ENCODE data around the gene PTX4. TPM values are rescaled to one million over a fixed set of nuclear protein-coding genes. Genes with fewer than 3 reads are reported as not detected.
"Not testable (repeated sequence)": the region's sequence is repeated elsewhere in the genome, so short reads cannot be mapped to it uniquely, and the experiment has no call there.

The PTX4 gene
- total and polyA plus RNA-seq, 5 donors from 2014 or later, result not detected

- peaks cover 12% of the 10 kb centered on the region for H3K27me3 Mint-ChIP-seq
- ATAC-seq (ENCODE audit: low read depth in 2 of 2); H3K27me3 ChIP-seq (ENCODE audit: control insufficient read depth, insufficient read depth, low read length); H3K36me3 Mint-ChIP-seq; H3K4me3 Mint-ChIP-seq; H3K4me3 ChIP-seq (ENCODE audit: low read depth, low read length); H3K9me3 Mint-ChIP-seq; H3K27ac ChIP-seq (ENCODE audit: insufficient read depth, low read length, poor library complexity, severe bottlenecking); H3K36me3 ChIP-seq (ENCODE audit: control insufficient read depth, insufficient read depth, low read length); H3K9me3 ChIP-seq (ENCODE audit: control insufficient read depth in 2 of 2, low read length in 2 of 2); DNase-seq: not testable (repeated sequence)
- H3K4me1 ChIP-seq (ENCODE audit: control insufficient read depth, insufficient read depth, low read length, poor library complexity, severe bottlenecking), result peaks cover 17% of the 10 kb centered on the region
- peaks cover 0 to 11% (median 3%) of the 10 kb centered on the region in 4 donors for H3K4me1 Mint-ChIP-seq
- peak overlapping the region in 1 of 3 donors; percentile 49 for H3K27ac Mint-ChIP-seq
Measured at GRCh38 chr16:1478937-1479336, 9.8 kb downstream of the PTX4 start.

- H3K27ac ChIP-seq (ENCODE audit: insufficient read depth, low read length, poor library complexity, severe bottlenecking), result no peak overlapping the region
- peaks cover 0 to 26% (median 12%) of the 10 kb centered on the region in 4 donors for H3K4me1 Mint-ChIP-seq
- peaks cover 20% of the 10 kb centered on the region for H3K4me1 ChIP-seq (ENCODE audit: control insufficient read depth, insufficient read depth, low read length, poor library complexity, severe bottlenecking)
- H3K9me3 ChIP-seq (ENCODE audit: control insufficient read depth in 2 of 2, low read length in 2 of 2), result no peaks in the 10 kb centered on the region
- H3K4me3 ChIP-seq (ENCODE audit: low read depth, low read length), result no peak overlapping the region
- H3K9me3 Mint-ChIP-seq, result peaks cover 0 to 1% (median 0%) of the 10 kb centered on the region in 7 donors
- DNase-seq, result no peak
- H3K27me3 ChIP-seq (ENCODE audit: control insufficient read depth, insufficient read depth, low read length), result no peaks in the 10 kb centered on the region
- H3K36me3 ChIP-seq (ENCODE audit: control insufficient read depth, insufficient read depth, low read length), result no peaks in the 10 kb centered on the region
- ATAC-seq (ENCODE audit: low read depth in 2 of 2), result no peak
- peak overlapping the region in 3 of 4 donors; percentile 22 to 47 (median 43) for H3K4me3 Mint-ChIP-seq
- peaks cover 3% of the 10 kb centered on the region for H3K36me3 Mint-ChIP-seq
- H3K27ac Mint-ChIP-seq, result no peak overlapping the region
- peaks cover 8% of the 10 kb centered on the region for H3K27me3 Mint-ChIP-seq
Measured at GRCh38 chr16:1477033-1477432, 11.7 kb downstream of the PTX4 start.

- Histone ChIP-seq H3K36me3 (ENCODE audit: control insufficient read depth, insufficient read depth, low read length) (no peaks in the 10 kb centered on the region), H3K4me1 (ENCODE audit: control insufficient read depth, insufficient read depth, low read length, poor library complexity, severe bottlenecking) (peaks cover 20% of the 10 kb centered on the region), H3K9me3 (ENCODE audit: control insufficient read depth in 2 of 2, low read length in 2 of 2) (no peaks in the 10 kb centered on the region), H3K27ac (ENCODE audit: insufficient read depth, low read length, poor library complexity, severe bottlenecking) (peak overlapping the region; percentile 89), H3K27me3 (ENCODE audit: control insufficient read depth, insufficient read depth, low read length) (no peaks in the 10 kb centered on the region), H3K4me3 (ENCODE audit: low read depth, low read length) (peak overlapping the region; percentile 55)
- H3K4me3 Mint-ChIP-seq, result peak overlapping the region; percentile 66 to 88 (median 84)
- DNase-seq (no peak), ATAC-seq (ENCODE audit: low read depth in 2 of 2) (no peak)
- H3K4me1 Mint-ChIP-seq, result peaks cover 0 to 40% (median 16%) of the 10 kb centered on the region in 4 donors
- H3K27ac Mint-ChIP-seq, result peak overlapping the region; percentile 84 to 89 (median 86)
- H3K9me3 Mint-ChIP-seq, result peaks cover 0 to 1% (median 0%) of the 10 kb centered on the region in 7 donors
- no peaks in the 10 kb centered on the region for H3K27me3 Mint-ChIP-seq
- peaks cover 3% of the 10 kb centered on the region for H3K36me3 Mint-ChIP-seq
Measured at GRCh38 chr16:1475552-1476114, 13.1 kb downstream of the PTX4 start.

GRCh38 chr16:1474796-1475551 lies 13.8 kb downstream of the PTX4 start, which contains the start of gene CLCN7:
Gene CLCN7 (minus strand): TSS chr16:1475028. CDS start chr16:1474974, 54 bp downstream.
- Mint-ChIP-seq H3K4me3 (peak within 1 kb of the TSS; percentile 84 to 90 (median 86)), H3K27ac (peak within 1 kb of the TSS; percentile 84 to 89 (median 86)), H3K4me1 (peaks cover 0 to 44% (median 16%) of the 10 kb centered on the region in 4 donors), H3K9me3 (peaks cover 0 to 1% (median 0%) of the 10 kb centered on the region in 7 donors), H3K27me3 (no peaks in the 10 kb centered on the region), H3K36me3 (peaks cover 3% of the 10 kb centered on the region)
- no peaks in the 10 kb centered on the region for H3K9me3 ChIP-seq (ENCODE audit: control insufficient read depth in 2 of 2, low read length in 2 of 2)
- no peaks in the 10 kb centered on the region for H3K27me3 ChIP-seq (ENCODE audit: control insufficient read depth, insufficient read depth, low read length)
- peak; percentile 88 to 92 for ATAC-seq (ENCODE audit: low read depth in 2 of 2)
- H3K4me3 ChIP-seq (ENCODE audit: low read depth, low read length), result peak within 1 kb of the TSS; percentile 79
- peak; percentile 82 to 92 (median 86) for DNase-seq
- H3K4me1 ChIP-seq (ENCODE audit: control insufficient read depth, insufficient read depth, low read length, poor library complexity, severe bottlenecking), result peaks cover 20% of the 10 kb centered on the region
- no peaks in the 10 kb centered on the region for H3K36me3 ChIP-seq (ENCODE audit: control insufficient read depth, insufficient read depth, low read length)
- H3K27ac ChIP-seq (ENCODE audit: insufficient read depth, low read length, poor library complexity, severe bottlenecking), result peak within 1 kb of the TSS; percentile 89

GRCh38 chr16:1474082-1474795 lies 14.5 kb downstream of the PTX4 start:
- H3K27ac ChIP-seq (ENCODE audit: insufficient read depth, low read length, poor library complexity, severe bottlenecking), result peak overlapping the region; percentile 89
- Mint-ChIP-seq H3K9me3 (peaks cover 0 to 1% (median 0%) of the 10 kb centered on the region in 7 donors), H3K27ac (peak overlapping the region in 2 of 3 donors; percentile 11 to 20), H3K4me3 (peak overlapping the region; percentile 80 to 90 (median 84)), H3K36me3 (peaks cover 3% of the 10 kb centered on the region), H3K4me1 (peaks cover 0 to 50% (median 20%) of the 10 kb centered on the region in 4 donors), H3K27me3 (no peaks in the 10 kb centered on the region)
- H3K36me3 ChIP-seq (ENCODE audit: control insufficient read depth, insufficient read depth, low read length), result no peaks in the 10 kb centered on the region
- no peaks in the 10 kb centered on the region for H3K27me3 ChIP-seq (ENCODE audit: control insufficient read depth, insufficient read depth, low read length)
- H3K9me3 ChIP-seq (ENCODE audit: control insufficient read depth in 2 of 2, low read length in 2 of 2), result no peaks in the 10 kb centered on the region
- ATAC-seq (ENCODE audit: low read depth in 2 of 2), result peak; percentile 2 to 4
- H3K4me3 ChIP-seq (ENCODE audit: low read depth, low read length), result peak overlapping the region; percentile 79
- H3K4me1 ChIP-seq (ENCODE audit: control insufficient read depth, insufficient read depth, low read length, poor library complexity, severe bottlenecking), result peaks cover 20% of the 10 kb centered on the region
- DNase-seq, result no peak

- Mint-ChIP-seq H3K27me3 (no peaks in the 10 kb centered on the region), H3K4me1 (peaks cover 0 to 53% (median 20%) of the 10 kb centered on the region in 4 donors), H3K9me3 (peaks cover 0 to 1% (median 0%) of the 10 kb centered on the region in 7 donors), H3K27ac (peak overlapping the region in 2 of 3 donors; percentile 17 to 76), H3K4me3 (peak overlapping the region; percentile 47 to 90 (median 86)), H3K36me3 (peaks cover 3% of the 10 kb centered on the region)
- Histone ChIP-seq H3K27me3 (ENCODE audit: control insufficient read depth, insufficient read depth, low read length) (no peaks in the 10 kb centered on the region), H3K9me3 (ENCODE audit: control insufficient read depth in 2 of 2, low read length in 2 of 2) (no peaks in the 10 kb centered on the region), H3K36me3 (ENCODE audit: control insufficient read depth, insufficient read depth, low read length) (no peaks in the 10 kb centered on the region), H3K4me1 (ENCODE audit: control insufficient read depth, insufficient read depth, low read length, poor library complexity, severe bottlenecking) (peaks cover 20% of the 10 kb centered on the region), H3K4me3 (ENCODE audit: low read depth, low read length) (no peak overlapping the region), H3K27ac (ENCODE audit: insufficient read depth, low read length, poor library complexity, severe bottlenecking) (no peak overlapping the region)
- no peak for ATAC-seq (ENCODE audit: low read depth in 2 of 2)
- no peak for DNase-seq
Measured at GRCh38 chr16:1472974-1473373, 15.8 kb downstream of the PTX4 start.

GRCh38 chr16:1471569-1472194 lies 17.1 kb downstream of the PTX4 start:
- Mint-ChIP-seq H3K27ac (peak overlapping the region in 1 of 3 donors; percentile 71), H3K36me3 (peaks cover 3% of the 10 kb centered on the region), H3K4me3 (peak overlapping the region in 2 of 4 donors; percentile 36 to 63), H3K4me1 (peaks cover 0 to 60% (median 20%) of the 10 kb centered on the region in 4 donors), H3K9me3 (no peaks in the 10 kb centered on the region), H3K27me3 (no peaks in the 10 kb centered on the region)
- H3K36me3 ChIP-seq (ENCODE audit: control insufficient read depth, insufficient read depth, low read length), result no peaks in the 10 kb centered on the region
- peaks cover 20% of the 10 kb centered on the region for H3K4me1 ChIP-seq (ENCODE audit: control insufficient read depth, insufficient read depth, low read length, poor library complexity, severe bottlenecking)
- DNase-seq (no peak), ATAC-seq (ENCODE audit: low read depth in 2 of 2) (no peak)
- H3K9me3 ChIP-seq (ENCODE audit: control insufficient read depth in 2 of 2, low read length in 2 of 2), result no peaks in the 10 kb centered on the region
- H3K27me3 ChIP-seq (ENCODE audit: control insufficient read depth, insufficient read depth, low read length), result no peaks in the 10 kb centered on the region
- H3K27ac ChIP-seq (ENCODE audit: insufficient read depth, low read length, poor library complexity, severe bottlenecking), result no peak overlapping the region
- H3K4me3 ChIP-seq (ENCODE audit: low read depth, low read length), result no peak overlapping the region

All from CD4-positive, CD25-positive, alpha-beta regulatory T cell (primary cell).